ENCODE measurements around the gene TSC22D2.

TSC22D2 gene

DNA sequence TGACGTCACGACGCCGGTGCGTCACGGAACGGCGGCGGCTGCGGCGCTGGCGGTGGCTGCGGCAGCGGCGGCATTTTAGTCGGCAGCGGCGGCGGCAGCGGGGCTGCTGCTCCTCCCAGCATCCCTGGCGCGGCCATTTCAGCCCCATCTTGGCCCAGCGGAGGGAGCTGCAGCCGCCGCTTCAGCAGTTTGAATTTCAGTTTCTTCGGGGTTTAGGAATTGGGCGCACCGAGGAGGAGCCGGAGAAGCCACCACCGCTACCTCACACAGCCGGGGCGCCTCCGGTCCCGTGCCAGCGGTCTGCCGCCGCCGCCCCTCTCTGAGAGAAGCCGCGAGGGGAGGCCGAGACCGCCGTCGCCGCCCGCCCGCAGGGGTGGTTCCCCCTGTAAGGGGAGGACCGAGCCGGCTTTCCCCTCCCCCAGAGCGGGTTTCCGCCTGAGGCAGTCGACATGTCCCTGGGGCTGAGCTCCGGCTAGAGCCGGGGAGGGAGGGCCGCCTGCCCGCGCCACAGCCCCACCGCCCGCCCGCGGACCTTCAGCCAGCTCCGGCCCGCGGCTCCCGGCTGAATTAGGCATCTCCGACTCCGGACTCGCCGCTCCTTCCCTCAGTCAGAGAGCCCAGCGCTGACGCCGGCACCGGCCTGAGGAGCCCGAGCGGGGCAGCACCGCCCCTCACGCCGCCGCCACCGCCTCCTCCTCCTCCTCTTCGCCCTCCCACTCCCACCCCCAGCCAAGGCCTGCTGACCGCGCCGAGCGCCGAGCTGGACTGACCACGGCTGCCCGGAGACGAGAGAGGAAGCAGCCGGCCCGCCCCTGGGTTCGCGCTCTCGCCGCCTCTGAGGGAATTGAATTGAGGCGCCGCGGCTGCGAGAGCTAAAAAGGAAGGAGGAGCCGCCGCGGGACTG lies at the start of gene TSC22D2:
TSC22D2 (plus strand) TSS at position 78 of the 904 bp plus-strand sequence. CDS start 1,053 bp downstream, outside the sequence.
- peak; percentile 95 for DNase-seq

DNA sequence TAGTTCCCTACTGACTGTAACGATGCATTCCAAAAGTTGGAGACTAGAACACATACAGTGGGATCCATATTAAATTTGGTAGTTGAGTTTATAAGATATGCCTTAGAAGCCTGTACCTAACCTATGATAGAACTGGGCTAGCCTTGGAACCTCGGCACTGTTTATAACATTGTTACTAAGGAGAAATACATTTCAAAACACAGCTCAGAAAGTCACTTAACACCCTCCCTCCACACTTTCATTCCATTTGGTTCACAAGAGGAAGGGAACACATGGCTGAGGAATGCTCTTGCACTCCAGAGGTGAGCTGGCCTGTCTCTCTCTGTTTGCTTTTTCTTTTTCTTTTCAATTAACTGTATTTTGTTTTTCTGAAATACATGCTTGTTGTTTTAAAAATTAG lies 48.7 kb upstream of the TSC22D2 start:
- no peak for DNase-seq

GRCh38 chr3:150360966-150361365 lies 47.1 kb upstream of the TSC22D2 start:
- no peak for DNase-seq

GRCh38 chr3:150362515-150363302 lies 45.4 kb upstream of the TSC22D2 start:
- DNase-seq: no peak

GRCh38 chr3:150363420-150363819 lies 44.7 kb upstream of the TSC22D2 start:
- no peak for DNase-seq

GRCh38 chr3:150365132-150365604 lies 42.9 kb upstream of the TSC22D2 start:
- DNase-seq: no peak

GRCh38 chr3:150367757-150368156 lies 40.3 kb upstream of the TSC22D2 start:
- no peak for DNase-seq

GRCh38 chr3:150370122-150370602 lies 37.9 kb upstream of the TSC22D2 start:
- no peak for DNase-seq

DNA sequence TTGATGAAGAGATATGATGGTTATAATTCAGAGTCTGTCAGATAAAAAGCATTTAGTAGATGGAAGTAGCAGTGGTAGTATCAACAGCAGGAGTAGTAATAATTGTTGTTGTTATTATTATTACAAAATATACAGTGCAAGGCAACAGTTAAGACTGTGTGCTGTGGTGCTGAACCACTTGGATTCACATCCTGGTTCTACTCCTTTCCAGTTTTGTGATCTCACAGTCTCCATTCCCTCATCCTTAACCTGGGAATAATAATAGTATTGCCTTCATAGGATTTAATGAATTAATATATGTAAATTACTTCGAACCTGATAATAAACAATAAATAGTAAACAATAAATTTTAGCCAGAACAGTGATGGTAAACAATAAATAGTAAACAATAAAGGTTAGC lies 37.1 kb upstream of the TSC22D2 start:
- DNase-seq: no peak

- DNase-seq: no peak
Observed at GRCh38 chr3:150371741-150372254, 36.3 kb upstream of the TSC22D2 start.

DNA sequence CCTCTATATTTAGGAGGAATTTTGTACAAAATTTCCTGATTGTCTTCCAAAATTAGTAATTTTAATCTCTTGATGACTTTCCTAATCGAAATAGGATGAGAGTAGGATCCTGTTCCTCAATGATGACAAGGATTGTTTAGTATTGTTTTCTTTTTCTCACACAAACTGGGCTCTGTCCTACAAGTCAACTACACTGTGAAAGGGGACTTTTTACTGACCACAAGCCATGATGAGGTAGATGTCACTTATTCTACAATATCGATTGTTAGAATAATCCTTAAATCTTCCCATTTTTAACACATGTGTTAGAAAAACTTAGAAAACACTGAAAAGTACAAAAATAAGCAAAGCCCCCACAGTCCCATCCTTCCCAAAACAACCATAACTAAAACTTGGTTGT lies 35.8 kb upstream of the TSC22D2 start:
- DNase-seq: no peak

GRCh38 chr3:150372722-150373121 lies 35.4 kb upstream of the TSC22D2 start:
- DNase-seq: no peak

- no peak for DNase-seq
Observed at GRCh38 chr3:150373234-150373875, 34.7 kb upstream of the TSC22D2 start.

DNA sequence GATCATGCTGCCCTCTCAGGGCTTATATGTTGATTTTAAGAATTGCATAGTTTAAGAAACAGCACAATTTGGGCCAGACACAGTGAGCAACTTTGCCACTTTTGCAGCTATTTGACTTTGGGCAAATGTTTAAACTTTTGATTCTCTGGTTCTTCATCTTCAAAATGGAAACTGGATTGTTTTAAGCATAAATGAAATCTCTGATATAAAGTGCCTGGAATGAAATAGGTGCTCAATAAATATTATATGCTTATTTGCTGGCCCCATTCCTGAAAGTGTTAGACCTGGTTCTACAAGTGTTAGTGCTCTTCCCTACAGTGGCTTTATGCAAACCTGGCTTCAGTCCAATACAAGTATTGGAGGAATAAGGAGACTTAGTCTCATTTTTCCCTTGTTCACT lies 33.1 kb upstream of the TSC22D2 start:
- DNase-seq: no peak

DNA sequence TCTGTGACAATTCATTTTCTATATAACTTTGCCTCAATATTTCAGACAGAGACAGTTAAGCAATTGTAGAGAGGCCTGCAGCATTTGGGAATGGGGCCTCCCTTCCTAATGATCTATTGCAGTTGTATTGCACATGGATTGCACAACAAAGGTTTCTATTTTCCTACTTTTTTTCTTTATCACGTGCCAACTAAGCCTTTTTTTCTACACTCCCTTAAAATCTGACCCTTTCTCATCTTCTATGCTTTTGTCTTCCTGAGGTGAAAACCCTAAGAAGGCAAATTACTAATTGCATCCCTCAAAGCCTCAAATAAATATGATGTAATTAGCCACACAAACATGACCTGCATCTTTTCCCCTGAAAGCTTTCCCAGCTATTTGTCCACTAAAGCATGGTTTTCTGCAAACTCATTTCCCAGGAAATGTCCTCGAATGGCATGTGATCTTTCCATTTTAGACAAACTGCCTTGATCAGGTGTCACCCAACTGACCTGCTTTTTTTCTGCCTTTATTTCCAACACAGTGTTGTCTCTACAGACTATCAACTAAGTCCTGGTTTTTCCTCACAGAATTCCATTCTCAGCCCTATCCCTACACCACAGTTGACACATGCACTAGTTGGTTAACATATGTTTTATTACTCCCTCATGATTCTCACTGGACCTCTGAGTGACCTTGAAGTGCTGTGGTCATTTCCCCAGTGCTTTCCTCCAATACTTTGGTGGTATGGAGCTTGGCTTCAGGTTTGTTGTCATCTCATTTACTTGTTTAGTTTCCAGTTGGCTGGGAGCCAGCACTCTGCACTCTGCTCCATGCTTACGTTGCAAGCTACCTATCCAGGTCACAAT lies 31.9 kb upstream of the TSC22D2 start:
- no peak for DNase-seq

DNA sequence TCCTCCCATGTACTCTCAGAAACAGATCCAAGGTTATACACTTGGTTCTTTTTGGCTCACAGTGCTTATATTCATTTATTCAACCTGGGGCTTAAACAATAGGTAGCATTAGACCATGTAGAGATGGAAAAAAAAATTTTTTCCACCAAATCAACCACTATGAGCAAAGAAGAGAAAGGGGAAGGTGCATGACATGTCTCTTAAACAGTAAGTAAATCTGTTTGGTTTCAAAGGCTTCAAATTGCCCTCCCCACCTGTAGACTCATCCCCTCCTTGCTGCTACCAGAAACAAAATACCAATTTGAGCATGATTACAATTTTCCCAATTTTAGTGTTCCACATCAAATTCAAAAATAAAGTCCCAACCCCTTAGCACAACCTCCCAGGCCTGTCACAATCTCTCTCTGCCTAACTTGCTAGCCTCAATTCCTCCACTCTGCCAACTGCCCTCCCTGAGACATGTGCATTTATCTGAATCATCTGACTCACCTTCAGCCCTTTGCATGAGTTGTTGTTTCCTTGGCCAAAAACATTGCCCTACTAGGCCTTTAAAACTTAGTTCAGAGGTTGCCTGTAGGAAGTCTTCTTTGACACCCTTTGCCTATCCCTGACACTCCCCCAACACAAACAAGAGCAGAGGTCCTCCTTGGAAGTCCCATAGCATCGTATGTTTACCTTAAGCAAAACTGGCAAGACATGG lies 30.3 kb upstream of the TSC22D2 start:
- no peak for DNase-seq

- DNase-seq: no peak
Observed at GRCh38 chr3:150378301-150378748, 29.8 kb upstream of the TSC22D2 start.

- no peak for DNase-seq
Observed at GRCh38 chr3:150379469-150379868, 28.6 kb upstream of the TSC22D2 start.

DNA sequence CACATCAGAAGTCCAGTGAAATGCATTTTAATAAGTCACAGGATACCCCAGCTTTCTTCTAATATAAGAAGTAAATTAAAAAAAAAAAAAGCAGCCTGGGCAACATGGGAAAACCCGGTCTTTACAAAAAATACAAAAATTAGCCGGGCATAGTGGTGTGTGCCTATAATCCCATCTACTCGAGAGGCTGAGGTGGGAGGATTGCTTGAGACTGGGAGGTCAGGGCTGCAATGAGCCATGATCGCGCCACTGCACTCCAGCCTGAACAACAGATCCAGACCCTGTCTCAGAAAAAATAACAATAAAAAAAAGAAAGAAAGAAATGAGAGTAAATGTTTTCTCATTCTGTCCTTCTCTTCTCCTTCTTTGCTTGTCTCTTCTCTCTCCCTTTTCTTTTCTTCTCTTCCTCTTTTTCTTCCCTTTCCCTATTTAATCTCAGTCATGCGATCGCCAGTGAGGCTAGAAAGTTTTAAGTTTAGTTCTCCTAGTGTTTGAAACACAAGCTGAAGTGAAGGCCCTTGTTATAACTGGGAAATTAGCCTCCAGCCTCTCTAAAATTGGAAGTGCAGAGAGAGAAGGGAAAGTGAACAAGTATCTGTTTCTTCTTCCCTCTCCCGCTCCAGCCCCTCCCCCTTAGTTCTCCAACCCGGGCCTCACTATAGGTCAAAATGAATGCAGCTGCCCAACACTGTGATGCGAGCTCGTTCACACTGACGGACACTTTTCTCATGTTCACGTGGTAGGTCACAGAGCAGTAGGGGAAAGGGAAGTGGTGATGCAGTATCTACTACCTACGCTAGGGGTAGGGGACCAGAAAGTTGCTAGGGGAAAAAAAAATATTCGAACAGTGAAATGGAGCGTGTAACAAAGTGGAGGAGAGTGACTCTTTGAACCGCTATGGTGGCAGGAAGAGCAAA lies 23.5 kb upstream of the TSC22D2 start:
- peak; percentile 39 for DNase-seq

All from stimulated activated CD4-positive, alpha-beta T cell treated with anti-CD3 and anti-CD28 coated beads, Interleukin-4, amount 100 ng/mL, for 24 hours (primary cell).